NB4 (cell line): ENCODE measurements around the gene BBS9.

Experiments used
- DNase-seq: peaks from one replicate; pipeline ENCODE4 v3.0.0; 2010; ENCODE audit warnings: low read depth
- H3K4me3 ChIP-seq: one replicate; pipeline ENCODE4 v1.5.1; 2011; ENCODE audit warnings: mild to moderate bottlenecking, low read depth, low read length, moderate library complexity
- MAX ChIP-seq: IDR thresholded peaks from 2 replicates; pipeline ENCODE4 v1.6.1; 2011; ENCODE audit warnings: low read depth, low read length
- MYC ChIP-seq: IDR thresholded peaks from 2 replicates; pipeline ENCODE4 v1.6.1; 2011; ENCODE audit warnings: low read depth, low read length
- POLR2A ChIP-seq: IDR thresholded peaks from 2 replicates; pipeline ENCODE4 v1.6.1; 2011; ENCODE audit warnings: mild to moderate bottlenecking; ENCODE audit not compliant: insufficient read length; ENCODE audit errors: extremely low read depth
- TF ChIP-seq, protein P1 (sequence below): IDR thresholded peaks from one replicate; pipeline ENCODE4 v1.5.1; 2012; ENCODE audit warnings: low read depth, low read length

The BBS9 gene

GRCh38 chr7:33183504-33183903 lies 54.1 kb downstream of the BBS9 start:
- no peak overlapping the region for H3K4me3 ChIP-seq
- no peak for DNase-seq
- no peak for TF ChIP-seq POLR2A
- TF ChIP-seq MYC: no peak
- TF ChIP-seq, protein P1, sequence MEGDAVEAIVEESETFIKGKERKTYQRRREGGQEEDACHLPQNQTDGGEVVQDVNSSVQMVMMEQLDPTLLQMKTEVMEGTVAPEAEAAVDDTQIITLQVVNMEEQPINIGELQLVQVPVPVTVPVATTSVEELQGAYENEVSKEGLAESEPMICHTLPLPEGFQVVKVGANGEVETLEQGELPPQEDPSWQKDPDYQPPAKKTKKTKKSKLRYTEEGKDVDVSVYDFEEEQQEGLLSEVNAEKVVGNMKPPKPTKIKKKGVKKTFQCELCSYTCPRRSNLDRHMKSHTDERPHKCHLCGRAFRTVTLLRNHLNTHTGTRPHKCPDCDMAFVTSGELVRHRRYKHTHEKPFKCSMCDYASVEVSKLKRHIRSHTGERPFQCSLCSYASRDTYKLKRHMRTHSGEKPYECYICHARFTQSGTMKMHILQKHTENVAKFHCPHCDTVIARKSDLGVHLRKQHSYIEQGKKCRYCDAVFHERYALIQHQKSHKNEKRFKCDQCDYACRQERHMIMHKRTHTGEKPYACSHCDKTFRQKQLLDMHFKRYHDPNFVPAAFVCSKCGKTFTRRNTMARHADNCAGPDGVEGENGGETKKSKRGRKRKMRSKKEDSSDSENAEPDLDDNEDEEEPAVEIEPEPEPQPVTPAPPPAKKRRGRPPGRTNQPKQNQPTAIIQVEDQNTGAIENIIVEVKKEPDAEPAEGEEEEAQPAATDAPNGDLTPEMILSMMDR: no peak
- no peak for TF ChIP-seq MAX

DNA sequence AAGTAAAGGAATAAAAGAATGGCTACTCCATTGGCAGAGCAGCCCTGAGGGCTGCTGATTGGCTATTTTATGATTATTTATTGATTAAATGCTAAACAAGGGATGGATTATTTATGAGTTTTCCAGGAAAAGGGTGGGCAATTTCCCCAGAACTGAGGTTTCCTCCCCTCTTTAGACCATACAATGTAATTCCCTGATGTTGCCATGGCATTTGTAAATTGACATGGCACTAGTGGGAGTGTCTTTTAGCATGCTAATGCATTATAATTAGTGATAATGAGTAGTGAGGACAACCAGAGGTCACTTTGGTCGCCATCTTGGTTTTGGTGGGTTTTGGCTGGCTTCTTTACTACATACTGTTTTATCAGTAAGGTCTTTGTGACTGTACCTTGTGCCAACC lies 55.5 kb downstream of the BBS9 start:
- no peak for DNase-seq
- TF ChIP-seq MYC (no peak), MAX (no peak), POLR2A (no peak)
- TF ChIP-seq, protein P1: no peak

GRCh38 chr7:33185786-33186185 lies 56.4 kb downstream of the BBS9 start:
- TF ChIP-seq, protein P1: peak; percentile 77
- TF ChIP-seq MAX (no peak), POLR2A (no peak)
- H3K4me3 ChIP-seq: no peak overlapping the region
- peak; percentile 70 for DNase-seq

More for the DNA sequence above, 55.5 kb downstream of the BBS9 start:
- H3K4me3 ChIP-seq: no peak overlapping the region

DNA sequence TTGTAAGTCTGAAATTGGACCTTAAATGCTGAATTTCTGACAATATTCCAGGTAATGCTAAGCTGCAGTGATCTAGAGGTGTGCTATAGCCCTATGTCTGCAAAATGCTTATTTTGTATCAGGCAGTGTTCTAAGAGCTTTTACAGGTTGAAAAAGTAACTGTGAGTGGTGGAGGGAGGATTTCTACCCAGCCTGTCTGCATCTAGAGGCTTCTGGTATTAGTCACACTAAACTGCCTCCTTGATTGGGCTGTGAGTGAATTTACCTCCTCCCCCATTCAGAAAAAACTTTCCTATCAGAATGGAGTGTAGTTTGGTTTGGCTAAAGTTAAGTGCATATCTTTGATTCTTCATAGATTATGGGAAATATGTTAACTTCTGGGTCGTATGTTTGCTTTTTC lies 56.8 kb downstream of the BBS9 start:
- TF ChIP-seq, protein P1: no peak
- no peak for TF ChIP-seq MAX
- no peak for TF ChIP-seq MYC
- no peak for TF ChIP-seq POLR2A
- no peak for DNase-seq
- H3K4me3 ChIP-seq: no peak overlapping the region

DNA sequence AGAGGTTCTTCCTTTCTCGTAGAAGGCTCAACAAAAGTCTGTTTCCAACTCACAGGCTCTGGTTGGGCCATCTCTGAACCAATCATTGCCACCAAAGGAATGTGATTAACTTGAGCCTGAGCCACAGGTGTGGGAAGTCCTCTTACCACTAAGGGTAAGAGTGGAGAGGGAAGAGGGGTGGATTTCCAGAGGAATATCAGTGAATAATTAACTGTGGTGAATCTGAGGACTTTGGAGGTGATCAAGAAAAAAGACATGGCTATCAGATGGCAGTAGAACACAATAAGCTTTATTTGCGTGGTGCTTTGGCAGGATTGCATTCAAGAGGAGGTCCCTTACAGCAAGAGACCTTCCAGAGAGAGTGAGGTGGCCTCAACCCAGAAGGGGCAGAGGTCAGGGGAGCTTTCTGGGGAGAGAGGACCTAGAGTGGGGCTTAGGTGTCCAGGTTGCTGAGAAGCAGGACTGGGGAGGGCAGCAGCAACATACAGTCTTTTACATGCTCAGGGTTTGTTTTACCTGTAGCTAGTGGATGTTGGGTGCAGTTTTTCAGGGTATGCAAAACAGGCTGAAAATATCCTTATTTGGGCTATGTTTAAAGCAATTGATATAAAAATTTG lies 61.4 kb downstream of the BBS9 start:
- DNase-seq: no peak
- no peak overlapping the region for H3K4me3 ChIP-seq
- TF ChIP-seq MYC (no peak), POLR2A (no peak), MAX (no peak)
- TF ChIP-seq, protein P1: no peak

DNA sequence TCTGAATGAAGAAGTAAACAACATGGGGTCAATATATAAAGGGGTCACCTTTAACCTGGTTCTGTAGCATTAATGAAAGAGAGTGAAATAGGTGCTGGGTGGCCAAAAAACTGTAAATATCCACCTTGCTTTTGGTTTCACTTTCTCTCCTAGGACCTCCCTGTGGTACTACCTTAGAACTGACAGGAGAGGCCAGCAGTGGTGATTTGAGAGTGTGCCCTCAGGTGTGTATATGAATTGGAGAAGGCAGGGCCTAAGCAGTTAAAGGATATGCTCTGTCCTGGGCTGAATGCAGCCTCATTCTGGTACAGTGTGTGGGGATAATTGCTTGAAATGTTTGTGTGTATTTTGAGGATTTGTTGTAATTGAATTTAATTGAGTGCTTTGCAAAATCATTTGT lies 62.0 kb downstream of the BBS9 start:
- TF ChIP-seq MYC: no peak
- no peak overlapping the region for H3K4me3 ChIP-seq
- DNase-seq: no peak
